GM21515 (cell line): ENCODE data around the gene PRELID3B.

Experiments
- ATAC-seq: cut with Tn5 transposase; IDR thresholded peaks from one replicate; pipeline ENCODE4 v1.9.1; 2021; ENCODE audit not compliant: unreplicated experiment

PRELID3B gene

DNA sequence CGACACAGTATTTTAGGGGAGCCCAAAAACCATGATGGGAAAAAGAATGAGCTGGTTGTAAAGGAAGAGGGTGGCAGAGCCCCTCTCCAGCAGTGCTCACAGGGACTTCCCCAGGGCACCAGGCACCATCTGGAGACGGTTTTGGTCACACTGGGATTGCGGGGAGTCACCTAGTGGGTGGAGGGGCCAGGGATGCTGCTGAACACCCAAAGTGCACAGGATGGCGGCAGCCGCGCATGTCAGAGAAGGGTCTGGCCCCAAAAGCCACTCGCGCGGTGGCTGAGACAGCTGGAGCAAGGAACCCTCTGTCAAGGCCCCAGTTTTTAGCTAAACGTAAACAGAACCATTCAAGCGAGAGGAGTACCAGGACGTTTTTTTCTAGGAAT is 46.4 kb downstream of the PRELID3B start:
- ATAC-seq, result no peak

DNA sequence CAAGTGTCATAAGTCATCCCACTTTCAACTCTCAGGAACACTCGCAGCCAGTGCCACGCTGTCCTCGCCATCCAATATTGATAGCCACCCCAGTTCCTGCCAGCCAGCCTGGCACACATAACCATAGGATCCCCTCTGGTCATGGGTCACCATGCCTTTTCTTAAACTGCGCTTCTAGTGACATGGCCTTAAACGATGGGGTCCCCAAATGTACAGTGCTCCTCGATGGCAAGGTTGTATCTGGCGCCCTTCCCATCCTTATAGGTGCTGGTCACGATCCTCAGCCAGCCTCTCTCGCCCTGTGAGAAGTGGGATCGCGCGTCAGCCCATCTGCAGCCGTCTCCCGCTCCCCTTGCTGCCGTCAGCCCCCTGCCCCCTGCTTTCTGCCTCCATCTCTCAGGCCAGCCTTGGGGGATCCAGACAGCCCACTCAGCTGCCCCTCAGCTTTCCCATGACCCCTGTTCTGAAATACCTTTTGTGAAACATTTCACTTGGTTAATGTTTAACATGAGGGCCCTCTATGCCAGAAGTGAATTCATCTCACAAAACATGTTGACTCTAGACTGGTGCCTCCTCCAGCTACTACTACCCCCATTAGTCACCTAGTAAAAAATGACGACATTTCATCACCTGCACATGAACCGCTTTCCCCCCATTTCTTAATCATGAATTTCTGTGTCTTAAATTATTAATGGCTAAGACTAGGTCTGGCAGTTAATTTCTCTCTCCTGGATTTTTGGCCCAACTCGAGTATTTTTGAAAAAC is 46.9 kb downstream of the PRELID3B start:
- no peak for ATAC-seq

DNA sequence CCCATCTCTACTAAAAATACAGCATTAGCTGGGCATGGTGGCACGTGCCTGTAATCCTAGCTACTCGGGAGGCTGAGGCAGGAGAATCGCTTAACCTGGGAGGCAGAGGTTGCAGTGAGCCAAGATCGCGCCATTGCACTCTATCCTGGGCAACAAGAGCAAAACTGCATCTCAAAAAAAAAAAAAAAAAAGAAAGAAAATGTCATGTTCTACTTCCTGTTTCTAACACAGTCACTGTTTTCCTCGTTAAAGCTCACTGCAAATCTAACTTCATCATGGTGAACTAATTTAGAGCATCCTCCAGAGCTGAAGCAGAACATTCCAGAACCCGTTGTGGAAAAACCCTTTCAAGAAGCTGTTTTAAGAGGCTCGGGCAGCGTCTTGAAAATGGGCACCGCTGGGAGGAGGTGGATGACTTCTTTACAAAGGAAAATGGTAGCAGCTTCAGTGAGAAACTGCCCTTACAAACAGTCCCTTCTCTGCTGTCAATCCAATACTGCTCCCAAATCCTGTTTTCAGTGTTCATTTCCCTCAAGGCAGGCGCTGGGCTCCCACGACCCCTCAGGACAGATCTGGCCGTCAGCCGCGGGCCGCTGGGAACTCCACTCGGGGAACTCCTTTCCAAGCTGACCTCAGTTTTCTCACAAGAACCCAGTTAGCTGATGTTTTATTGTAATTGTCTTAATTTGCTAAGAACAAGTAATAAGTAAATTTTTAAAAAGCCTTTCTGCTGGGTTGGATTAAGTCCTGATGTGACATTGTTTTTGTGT is 48.0 kb downstream of the PRELID3B start:
- no peak for ATAC-seq

DNA sequence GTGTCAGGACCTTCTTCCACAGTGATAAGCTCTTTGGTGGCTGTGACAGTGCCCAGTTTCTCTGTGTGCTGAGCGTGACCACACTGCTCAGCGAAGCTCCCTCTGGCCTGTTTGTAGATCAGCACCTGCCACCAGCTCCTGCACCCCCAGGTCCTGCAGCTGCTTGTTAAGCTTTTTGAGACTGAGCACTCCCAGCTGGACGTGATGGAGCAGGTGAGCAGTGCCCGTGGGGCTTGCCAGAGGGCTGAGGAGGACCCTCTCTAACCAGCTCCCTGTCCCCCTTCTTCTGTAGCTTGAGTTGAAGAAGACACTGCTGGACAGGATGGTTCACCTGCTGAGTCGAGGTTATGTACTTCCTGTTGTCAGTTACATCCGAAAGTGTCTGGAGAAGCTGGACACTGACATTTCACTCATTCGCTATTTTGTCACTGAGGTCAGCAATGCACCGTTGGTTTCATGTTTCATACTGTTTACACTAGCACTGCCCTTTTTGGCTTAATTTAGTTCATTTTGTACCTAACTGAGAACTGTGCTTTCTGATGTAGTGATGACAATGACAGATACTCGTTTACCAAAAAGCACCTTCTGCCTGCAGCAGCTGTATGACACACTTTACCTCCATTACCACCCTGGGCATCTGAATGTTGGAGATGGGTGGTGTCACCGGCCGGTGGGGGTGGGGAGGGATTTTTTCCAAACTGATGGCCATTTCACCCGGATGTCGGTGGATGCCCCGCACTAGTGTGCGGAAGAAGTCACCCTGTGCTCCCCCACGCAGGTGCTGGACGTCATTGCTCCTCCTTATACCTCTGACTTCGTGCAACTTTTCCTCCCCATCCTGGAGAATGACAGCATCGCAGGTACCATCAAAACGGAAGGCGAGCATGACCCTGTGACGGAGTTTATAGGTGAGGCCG is 49.0 kb downstream of the PRELID3B start:
- no peak for ATAC-seq

DNA sequence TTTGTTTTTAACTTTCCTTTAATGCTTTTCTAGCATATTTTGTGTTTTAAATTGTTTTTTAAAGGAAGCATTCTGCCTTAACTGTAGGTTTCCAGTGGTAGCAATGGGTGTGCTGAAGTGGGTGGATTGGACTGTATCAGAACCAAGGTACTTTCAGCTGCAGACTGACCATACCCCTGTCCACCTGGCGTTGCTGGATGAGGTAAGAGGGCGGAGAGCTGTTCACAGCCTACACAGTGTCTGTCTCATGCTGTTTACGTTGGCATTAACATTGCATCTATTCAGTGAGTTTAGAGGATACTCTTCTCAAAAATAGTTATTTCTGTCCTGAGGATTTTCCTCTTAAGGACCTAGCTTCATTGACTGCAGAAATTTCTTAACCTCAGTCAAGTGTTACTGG is 49.7 kb downstream of the PRELID3B start:
- ATAC-seq, result no peak

DNA sequence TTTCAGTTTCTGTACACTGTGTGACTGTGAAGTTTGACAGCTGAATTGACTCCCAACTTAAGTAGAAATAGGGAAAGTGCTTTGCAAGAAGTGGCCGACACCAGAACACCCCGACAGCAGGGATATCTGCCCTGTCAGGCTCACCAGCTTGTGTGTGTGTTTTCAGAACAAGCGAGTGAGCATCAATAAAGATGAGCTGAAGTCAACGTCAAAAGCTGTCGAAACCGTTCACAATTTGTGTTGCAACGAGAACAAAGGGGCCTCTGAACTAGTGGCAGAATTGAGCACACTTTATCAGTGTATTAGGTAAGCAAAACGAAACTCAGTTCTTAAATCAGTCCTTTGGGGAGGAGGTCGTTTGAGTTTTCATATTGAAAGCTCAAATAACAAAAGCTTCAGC is 50.9 kb downstream of the PRELID3B start:
- no peak for ATAC-seq

DNA sequence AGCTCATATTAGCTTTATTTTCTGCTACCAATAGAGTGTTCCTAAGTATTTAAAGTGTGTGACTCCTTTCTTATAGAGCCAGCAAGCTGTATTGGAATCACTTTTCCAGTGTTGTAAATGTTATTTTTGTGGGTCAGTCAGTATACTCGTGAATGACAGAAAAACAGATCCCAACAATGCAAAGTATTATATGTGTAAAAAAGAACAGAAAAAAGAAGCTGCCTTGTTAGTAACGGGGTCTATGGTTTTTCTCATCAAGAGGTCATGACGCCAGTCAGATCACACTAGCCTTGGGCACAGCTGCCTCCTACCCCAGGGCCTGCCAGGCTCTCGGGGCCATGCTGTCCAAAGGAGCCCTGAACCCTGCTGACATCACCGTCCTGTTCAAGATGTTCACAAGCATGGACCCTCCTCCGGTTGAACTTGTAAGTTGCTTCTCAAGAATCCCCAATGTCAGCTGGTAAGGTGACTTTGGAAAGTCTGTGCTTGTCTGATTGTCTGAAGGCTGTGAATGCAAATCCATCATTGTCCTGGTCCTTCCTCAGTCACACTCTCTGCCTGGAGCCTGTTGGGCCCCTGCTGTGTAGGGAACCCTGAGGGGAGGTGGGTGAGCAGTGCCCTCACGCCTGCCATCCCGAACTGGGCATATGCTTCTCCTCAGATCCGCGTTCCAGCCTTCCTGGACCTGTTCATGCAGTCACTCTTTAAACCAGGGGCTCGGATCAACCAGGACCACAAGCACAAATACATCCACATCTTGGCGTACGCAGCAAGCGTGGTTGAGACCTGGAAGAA is 51.7 kb downstream of the PRELID3B start:
- no peak for ATAC-seq

DNA sequence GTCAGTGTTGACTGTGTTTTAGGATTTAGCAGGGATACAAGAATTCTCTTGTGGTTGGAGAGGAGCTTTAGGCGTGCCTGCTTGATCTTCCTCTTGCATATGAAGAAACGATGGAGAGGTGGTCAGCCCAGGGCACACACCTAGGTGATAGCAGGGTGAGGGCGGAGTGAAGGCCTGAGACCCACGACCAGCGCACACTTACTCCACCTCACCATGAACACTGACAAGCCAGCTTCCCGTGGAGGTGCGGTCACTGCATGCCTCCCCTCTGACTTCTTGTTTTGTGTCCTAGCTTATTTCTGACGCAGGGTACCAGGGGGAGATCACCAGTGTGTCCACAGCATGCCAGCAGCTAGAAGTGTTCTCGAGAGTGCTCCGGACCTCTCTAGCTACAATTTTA is 53.4 kb downstream of the PRELID3B start:
- ATAC-seq, result no peak

DNA sequence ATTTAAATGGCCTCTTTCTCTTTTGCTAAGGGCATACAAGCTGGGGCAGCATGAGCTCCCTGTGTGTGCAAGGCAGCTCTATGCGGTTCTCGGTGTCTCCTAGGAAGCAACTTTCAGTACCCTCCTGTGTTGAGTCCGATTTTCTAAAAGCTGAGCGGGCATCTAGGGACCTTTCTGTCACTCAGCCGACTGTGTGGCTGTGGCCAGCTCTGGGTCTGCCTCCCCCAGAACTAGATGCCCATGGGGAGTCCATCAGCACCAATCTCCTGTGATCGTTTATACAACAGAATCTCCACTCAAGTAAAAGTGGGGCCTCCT is 54.1 kb downstream of the PRELID3B start:
- ATAC-seq, result no peak

DNA sequence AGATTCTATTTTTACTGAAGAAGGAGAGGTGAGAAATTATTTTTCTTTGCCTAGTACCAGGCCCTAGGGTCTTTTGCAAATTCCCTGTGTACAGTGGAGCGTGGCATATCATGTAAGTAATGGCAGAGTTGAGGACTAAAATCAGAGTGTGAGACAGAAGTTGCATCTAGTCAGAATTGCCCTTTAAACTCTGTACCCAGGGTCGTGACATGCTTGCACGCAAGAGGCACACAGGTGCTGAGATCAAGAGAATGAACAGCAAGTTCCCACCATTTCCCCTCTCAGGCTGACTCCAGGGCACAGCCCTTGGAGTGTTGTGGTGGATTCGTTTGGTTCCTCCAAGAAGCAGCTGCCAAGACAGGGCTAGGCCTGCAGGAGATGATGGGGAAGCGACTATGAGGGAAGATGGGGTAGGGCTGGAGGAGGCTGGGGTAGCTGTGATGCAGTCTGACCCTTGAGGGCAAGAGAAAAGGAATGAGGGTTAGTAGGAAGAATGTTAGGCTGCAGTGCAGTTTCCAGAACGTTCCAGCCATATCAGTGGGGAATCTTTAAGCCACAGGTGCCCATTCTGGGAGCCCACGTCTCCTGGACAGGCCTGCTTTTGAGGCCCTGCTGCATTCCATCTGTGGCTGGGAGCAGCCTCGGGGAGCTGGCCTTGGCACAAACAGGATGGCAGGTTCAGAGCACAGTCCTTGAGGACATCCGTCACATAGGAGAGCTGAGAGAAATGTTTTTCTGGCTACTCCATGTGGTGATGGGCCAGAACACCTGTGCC is 54.6 kb downstream of the PRELID3B start:
- no peak for ATAC-seq

DNA sequence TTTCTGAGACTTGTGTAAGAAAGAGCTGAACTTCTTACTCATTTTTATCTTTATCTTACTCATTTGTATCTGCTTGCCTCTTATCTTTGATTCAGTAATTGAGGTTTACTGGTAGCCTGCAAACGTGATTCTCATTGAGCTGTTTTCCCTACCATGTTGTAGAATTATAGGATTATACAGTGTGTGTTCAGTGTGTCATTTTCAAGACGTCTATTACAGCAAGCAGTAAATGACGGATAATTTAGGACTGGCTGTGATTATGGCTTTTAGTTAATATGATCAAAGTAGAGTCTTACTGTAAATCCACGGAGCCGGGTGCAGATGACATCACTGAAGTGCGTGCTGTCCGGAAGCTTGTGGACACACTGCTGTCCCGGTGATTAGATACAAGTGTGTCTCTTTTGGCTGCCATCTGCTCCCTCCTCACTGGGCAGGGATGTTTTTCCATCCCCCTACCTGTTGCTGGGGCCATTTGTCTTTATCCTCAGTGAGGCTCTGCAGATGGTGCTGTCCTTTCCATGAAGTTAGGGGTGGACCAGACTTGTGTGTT is 55.5 kb downstream of the PRELID3B start:
- ATAC-seq, result no peak

DNA sequence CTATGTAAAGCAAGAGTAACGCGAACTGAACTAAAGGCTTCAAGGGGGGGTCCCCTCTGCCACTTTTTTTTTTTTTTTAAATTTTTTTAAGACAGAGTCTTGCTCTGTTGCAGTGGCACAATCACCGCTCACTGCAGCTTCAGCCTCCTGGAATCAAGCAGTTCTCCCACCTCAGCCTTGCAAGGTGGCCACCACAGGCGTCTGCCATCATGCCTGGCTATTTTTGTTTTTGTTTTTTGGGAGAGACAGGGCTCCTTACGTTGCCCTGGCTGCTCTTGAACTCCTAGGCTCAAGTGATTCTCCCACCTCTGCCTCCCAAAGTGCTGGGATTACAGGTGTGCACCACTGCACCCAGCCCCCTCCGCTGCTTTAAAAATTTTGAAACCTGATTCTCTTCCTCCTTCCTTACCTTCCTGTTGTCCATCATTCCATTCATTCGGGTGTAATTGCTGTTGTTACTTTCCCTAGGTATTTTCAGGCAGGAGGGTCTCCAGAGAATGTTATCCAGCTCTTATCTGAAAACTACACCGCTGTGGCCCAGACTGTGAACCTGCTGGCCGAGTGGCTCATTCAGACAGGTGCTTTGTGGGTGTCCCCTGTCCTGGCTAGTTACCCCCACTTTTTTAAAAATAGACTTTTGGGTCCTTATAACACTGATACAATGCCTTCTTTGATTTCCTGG is 56.2 kb downstream of the PRELID3B start:
- ATAC-seq, result no peak

DNA sequence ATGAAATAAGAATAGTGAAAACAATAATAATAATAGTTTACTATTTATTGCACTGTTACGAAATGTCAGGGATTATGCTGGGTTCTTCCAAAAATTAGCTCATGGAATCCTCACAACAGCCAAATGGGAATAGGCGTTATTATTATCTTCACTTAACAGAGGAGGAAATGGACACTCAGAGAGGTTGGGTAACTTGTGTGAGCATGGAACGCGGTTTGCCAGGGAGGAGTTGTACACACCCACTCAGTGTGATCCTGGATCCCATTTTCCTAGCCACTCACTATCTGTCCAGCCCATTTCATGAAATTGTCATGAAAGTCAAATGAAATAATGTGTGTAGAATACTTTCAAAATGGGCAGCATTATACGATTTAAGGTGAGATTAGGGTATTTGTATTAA is 56.9 kb downstream of the PRELID3B start:
- ATAC-seq, result no peak

DNA sequence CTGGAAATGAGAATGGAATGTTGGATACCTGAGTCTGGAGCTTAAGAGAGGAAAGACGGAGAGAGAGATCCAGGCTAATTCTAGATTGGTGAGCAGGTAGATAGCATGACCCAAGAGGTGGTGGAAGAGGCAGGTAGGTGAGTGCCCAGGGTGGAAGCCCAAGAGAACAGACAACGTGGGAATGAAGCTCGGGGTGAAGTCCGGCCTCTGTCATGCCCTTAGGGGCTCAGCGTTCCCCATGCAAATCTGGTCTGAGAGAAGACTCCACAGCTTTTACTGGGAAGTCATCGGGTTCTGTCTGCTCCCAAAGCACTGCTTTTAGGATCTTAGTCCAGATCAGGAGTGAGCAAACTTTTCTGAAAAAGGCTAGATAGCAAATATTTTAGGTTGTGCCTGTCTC is 57.9 kb downstream of the PRELID3B start:
- no peak for ATAC-seq
